HCT116 (cell line): ENCODE results near the gene SERPINH1.

Source experiments
- POLR2A ChIP-seq: IDR thresholded peaks from 2 replicates; pipeline ENCODE4 v1.7.0; 2011; ENCODE audit warnings: borderline replicate concordance; ENCODE audit not compliant: insufficient read depth, insufficient read length; ENCODE audit errors: extremely low read depth
- ZFX ChIP-seq: fragments of 450-650 bp; IDR thresholded peaks from 2 replicates; pipeline ENCODE4 v1.6.1; 2017
- ZNF274 ChIP-seq: fragments of 200-500 bp; sonication (Bioruptor generic); IDR thresholded peaks from 2 replicates; pipeline ENCODE4 v1.6.1; 2014; ENCODE audit warnings: mild to moderate bottlenecking, low read depth, low read length, inconsistent platforms

GRCh38 chr11:75589051-75589450 lies 27.0 kb downstream of the SERPINH1 start:
- TF ChIP-seq POLR2A (no peak), ZFX (no peak), ZNF274 (no peak)
